DND-41 (cell line): ENCODE results near the gene REPS1.

Experiments
- EZH2 ChIP-seq: IDR thresholded peaks from 3 replicates; pipeline ENCODE4 v1.6.1; 2012; ENCODE audit warnings: borderline replicate concordance, low read depth, mild to moderate bottlenecking, moderate library complexity, low read length, inconsistent platforms; ENCODE audit not compliant: severe bottlenecking
- TF ChIP-seq, protein P1 (sequence below): IDR thresholded peaks from 2 replicates; pipeline ENCODE4 v1.5.1; 2012; ENCODE audit warnings: borderline replicate concordance, low read length, moderate library complexity, mild to moderate bottlenecking; ENCODE audit not compliant: poor library complexity, severe bottlenecking; ENCODE audit errors: extremely low read depth

DNA sequence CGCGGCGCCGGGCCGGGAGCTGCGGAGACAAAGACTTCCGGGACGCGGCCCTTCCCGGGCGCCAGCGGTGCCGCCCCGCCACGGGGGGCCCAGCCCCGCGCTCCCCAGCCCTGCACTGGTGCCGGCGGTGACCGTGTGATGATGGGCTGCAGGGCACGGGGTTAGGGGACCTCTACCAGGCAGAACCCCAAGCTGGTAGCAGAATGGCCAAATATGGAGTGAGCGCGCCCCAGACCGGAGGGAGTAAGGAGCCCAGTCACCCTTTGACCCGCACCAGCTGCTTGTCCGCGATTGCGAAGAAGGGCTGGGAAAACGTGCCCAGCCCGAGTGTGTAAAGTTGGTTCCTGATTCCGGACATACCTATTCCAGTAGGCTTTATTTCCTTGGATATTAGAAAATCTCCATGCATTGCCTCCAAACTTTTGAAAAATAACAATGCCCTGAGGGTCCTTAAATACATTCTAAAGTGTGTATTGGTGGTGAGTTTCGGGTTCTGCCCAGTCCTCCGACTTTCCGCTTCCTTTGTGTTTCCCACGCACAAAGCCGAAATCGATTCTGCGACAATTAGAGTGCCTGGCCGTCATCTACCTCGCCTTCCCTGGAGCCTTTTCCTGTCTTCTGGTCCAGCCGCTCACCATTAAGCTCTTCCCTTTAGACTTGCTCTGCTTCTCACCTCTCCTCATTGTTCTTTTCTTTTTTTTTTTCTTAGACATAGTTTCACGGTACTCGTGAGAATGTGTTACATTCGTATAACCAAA, 41.6 kb upstream of the REPS1 start:
- TF ChIP-seq, protein P1, sequence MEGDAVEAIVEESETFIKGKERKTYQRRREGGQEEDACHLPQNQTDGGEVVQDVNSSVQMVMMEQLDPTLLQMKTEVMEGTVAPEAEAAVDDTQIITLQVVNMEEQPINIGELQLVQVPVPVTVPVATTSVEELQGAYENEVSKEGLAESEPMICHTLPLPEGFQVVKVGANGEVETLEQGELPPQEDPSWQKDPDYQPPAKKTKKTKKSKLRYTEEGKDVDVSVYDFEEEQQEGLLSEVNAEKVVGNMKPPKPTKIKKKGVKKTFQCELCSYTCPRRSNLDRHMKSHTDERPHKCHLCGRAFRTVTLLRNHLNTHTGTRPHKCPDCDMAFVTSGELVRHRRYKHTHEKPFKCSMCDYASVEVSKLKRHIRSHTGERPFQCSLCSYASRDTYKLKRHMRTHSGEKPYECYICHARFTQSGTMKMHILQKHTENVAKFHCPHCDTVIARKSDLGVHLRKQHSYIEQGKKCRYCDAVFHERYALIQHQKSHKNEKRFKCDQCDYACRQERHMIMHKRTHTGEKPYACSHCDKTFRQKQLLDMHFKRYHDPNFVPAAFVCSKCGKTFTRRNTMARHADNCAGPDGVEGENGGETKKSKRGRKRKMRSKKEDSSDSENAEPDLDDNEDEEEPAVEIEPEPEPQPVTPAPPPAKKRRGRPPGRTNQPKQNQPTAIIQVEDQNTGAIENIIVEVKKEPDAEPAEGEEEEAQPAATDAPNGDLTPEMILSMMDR = no peak
- no peak for TF ChIP-seq EZH2
